ENCODE data around the gene CMTM5.

Gene CMTM5

DNA sequence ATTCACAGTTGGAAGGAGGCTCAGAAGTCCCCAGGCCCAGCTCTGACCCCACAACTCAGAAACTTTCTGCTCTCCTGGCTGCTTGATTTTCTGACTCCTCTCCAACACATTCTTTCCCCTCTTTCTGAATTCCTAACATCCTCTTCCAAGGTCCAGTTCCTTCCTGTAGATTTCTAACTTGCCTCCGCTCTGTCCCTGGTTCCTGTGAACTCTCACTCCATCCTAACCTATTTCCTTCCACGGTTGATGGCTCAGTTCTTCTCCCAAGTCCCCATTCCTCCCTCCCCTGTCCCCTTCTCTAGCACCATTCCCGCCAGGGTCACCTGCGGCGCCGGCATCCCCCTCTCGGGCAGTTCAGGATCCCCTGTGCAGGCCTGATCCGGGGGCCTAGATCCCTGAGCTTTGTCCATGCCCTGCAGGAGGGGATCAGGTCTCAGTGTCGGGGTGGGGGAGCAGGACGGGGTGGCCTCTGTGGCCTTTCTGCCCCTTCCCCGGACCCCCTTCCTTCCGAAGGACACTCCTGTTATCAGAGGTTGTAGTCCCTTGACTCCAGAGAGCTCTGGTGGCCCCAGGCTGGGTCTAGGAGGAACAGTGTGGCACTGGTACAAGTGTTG lies 18.2 kb upstream of the CMTM5 start:
- no peak for DNase-seq

DNA sequence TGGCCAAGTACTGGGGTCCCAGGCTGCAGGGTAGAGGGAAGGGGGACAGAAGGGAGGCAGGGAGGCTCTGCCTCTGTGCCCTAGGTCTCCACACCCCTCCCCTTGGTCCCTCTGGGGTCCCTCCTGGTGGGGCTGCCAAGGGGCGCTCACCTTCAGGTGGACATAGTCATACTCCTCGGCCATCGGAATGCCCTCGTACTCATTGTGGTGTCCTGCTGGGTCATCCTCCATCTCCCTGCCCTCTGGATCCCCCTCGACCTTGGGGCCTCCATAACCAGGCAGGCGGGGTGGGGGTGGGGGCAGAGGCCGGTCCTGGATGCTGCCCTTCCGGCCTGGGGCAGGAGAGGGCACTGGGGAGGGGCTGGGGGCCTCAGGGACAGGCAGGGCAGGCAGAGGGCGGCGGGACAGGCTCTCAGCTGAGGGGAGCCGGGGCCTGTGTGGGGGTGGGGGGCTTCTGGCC lies 17.6 kb upstream of the CMTM5 start:
- no peak for DNase-seq

GRCh38 chr14:23359722-23360447 lies 17.0 kb upstream of the CMTM5 start:
- DNase-seq, result no peak

- DNase-seq, result no peak
Measured at GRCh38 chr14:23360496-23360895, 16.4 kb upstream of the CMTM5 start.

DNA sequence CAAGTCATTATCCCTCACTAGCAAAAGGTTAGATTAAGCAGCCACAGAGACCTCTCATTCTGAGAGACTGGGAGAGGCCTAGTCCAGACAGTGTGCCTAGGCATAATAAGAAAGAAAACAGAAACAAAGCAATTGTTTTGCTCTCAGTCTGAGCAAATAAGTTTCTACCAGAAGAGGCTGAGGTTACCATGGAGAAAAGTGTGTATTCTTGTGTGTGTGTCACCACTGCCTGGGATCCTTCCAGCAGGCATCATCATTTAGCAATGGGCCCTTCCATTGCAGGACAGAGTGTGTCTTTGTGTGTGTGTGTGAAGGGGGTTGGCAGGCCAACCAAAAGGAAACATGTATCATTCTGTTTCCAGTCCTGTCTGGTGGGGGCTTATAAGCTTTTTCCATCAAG lies 15.5 kb upstream of the CMTM5 start:
- DNase-seq, result no peak

- DNase-seq, result no peak
Measured at GRCh38 chr14:23361763-23362162, 15.1 kb upstream of the CMTM5 start.

GRCh38 chr14:23362200-23362599 lies 14.6 kb upstream of the CMTM5 start:
- no peak for DNase-seq

DNA sequence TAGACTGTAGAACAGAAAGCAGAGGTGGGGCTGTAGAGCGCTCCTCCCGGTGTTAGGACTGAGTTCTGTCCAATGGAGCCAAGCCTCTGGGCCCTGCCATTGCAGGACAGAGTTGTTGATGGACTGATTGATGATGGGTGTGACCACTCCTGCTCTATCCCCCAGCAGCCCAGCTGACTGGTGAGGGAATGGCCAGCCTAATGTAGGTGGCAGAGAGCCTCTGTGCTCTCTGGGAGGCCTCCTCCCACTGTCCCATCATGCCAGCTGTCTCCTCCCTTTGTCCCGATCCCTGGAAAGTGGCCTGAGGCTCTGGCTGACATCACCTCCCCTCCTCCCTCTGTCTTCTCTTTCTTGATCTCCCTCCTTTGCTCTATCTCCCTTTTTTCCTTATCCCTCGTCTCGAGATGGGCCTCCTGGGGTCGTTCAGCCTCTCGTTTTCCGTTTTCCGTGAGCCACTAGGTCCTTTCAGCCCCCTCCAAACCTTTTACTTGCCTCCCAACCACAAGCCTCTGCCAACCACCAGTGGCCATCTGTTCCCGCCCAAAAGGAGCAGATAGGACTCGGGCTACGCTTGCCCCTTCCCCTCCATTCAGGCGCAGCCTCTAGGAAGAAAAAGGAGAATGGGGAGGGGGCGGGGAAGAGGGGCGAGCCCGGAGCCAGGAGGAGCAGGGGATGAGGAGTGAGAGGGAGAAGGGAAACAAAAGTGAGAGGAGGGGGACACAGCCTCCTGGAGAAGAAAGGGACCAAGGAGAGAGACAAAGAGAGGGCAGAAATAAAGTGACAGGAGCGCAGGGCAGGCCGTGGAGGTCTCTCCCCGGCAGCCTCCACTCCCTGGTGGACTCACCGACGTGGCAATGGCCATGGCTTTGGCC lies 12.4 kb upstream of the CMTM5 start:
- DNase-seq, result no peak

DNA sequence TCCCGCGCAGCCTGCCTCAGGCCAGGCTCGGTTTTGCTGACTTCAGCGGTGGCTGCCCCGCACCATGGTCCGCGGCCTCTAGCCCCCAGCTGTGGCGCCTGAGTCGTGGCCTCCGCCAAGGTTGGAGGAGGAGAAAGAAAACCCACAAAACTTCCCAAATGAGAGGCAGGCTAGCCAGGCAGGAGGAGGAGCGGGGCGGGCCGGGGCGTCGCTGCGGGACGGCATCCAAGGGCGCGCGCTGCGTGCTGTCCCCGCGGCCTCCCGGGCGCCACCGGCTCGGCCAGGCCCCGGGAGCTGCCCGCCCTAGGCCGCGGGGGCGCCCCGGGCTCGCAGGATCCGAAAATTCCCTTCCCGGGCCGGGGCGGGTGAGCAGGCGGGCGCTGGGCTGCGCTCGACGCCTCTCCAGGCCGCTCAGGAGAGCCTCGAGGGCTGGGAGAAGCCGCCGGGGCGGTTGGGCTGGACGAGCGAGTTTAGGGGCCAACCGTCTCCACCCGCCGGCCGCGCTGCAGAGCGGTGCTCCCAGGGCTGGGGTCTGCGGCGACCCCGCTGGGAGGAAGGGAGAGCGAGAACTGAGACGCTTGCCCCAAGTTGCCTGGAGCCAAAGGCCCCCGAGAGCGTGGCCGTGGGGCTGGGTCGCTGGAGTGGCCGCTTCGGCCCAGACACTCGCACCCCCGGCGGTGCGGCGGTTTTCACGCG lies 11.7 kb upstream of the CMTM5 start, which contains the start of gene EFS:
Gene EFS, minus strand, starts transcription at position 137 of the 696 bp plus-strand sequence. CDS start 147 bp downstream, outside the sequence.
- no peak for DNase-seq

GRCh38 chr14:23365732-23366425 lies 11.0 kb upstream of the CMTM5 start:
- no peak for DNase-seq

DNA sequence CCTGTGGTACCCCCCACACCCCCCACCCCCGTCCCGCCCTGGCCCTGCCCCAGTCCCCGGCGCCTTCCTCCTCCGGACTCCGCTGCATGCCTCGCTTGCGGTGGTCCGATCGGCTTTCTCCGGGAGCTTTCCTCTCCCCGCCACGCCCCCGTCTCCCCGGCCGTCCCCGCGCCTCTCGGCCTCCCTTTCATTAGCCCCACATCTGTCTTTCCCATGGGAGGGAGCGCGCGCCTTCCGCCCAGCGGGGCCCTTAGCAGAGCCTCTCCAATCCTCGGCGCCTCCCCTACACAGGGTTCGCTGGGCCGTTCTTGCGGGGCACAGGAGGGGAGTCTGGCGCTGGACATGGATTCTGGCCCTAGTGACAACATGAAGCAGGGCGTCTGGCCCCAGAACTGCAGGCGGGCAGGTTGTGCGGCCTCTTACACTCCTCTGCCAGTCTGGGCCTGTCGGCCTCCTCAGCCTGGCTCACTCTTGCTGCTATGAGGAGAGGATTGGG lies 10.4 kb upstream of the CMTM5 start:
- DNase-seq, result no peak

GRCh38 chr14:23370221-23370620 lies 6.6 kb upstream of the CMTM5 start:
- DNase-seq, result no peak

GRCh38 chr14:23371865-23372264 lies 5.0 kb upstream of the CMTM5 start:
- DNase-seq, result no peak

DNA sequence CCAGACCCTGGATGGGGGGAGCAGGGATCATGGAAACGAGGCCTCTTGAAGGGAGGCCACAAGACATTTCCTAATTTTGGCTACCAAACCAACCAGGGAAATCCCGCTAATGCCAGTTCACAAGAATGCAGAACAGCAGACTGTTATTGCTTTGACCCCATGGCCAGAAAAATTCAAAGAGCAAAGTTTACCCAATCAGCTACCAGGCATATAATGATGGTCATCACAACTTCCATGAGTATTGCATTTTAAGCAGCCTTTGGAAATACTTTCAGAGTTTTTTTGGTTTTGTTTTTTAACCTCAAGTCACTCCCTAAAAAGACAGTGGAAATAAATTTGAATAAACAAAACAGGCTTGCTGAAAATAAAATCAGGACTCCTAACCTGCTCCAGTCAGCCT lies 4.3 kb upstream of the CMTM5 start, which contains the start of gene IL25:
Gene IL25, plus strand, starts transcription at position 301 of the 400 bp plus-strand sequence.
- DNase-seq, result no peak

DNA sequence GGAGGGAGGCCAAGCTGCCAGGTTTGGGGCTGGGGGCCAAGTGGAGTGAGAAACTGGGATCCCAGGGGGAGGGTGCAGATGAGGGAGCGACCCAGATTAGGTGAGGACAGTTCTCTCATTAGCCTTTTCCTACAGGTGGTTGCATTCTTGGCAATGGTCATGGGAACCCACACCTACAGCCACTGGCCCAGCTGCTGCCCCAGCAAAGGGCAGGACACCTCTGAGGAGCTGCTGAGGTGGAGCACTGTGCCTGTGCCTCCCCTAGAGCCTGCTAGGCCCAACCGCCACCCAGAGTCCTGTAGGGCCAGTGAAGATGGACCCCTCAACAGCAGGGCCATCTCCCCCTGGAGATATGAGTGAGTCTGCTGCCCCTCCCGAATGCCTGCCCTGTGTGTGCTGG lies 3.8 kb upstream of the CMTM5 start:
- no peak for DNase-seq

- DNase-seq, result no peak
Measured at GRCh38 chr14:23375527-23376251, 1.2 kb upstream of the CMTM5 start.

GRCh38 chr14:23377198-23377550 lies 328 bp downstream of the CMTM5 start:
- DNase-seq, result no peak

DNA sequence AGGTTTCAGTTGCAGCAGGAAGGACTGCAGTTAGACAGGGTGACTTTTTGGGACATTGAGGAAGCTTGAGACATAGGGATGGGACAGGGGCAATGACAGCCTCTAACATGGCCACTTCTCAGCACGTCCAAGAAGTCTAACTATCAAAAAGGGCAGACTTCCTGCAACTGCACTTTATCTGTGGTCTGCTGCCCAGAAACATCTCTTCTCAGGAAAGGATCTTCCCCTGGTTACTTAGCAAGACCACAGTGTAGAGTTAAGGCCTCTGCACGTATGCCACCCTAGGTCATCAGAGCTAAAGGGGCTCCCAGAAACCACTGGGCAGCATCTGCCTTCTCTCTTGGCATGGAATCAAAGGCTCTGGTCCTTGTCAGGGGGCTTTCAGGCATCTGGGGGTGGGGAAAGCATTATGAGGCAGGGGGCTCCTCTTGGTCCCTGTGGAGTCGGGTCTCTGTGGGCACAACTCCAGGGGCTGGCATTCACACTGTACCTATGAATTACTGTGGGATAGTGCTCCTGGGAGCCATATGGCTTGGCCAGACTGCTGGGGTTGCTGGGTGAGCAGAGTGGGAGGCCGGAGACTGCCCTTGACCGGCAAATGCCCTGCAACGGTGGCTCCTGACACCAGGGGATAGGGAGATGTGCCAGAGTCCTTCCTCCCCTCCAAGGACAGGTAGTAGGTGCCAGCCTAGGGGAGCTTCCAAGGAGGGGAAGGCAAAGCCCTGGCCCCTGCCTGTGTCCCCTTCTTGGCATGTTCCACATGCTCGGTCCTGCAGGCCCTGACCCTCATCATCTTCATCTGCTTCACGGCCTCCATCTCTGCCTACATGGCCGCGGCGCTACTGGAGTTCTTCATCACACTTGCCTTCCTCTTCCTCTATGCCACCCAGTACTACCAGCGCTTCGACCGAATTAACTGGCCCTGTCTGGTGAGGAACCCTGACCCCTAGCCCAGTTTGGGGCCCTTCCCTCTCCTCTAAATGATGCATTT lies 1.0 kb downstream of the CMTM5 start:
- DNase-seq, result no peak

- no peak for DNase-seq
Measured at GRCh38 chr14:23378612-23379220, 1.9 kb downstream of the CMTM5 start.
